T-cell (primary cell): ENCODE results near the gene EAF2. TPM values are rescaled to one million over a fixed set of nuclear protein-coding genes. Genes with fewer than 3 reads are reported as not detected.

ENCODE experiments used
- ATAC-seq, 4 experiments: fragments of 200-7000 bp in 3 of 4; fragments of 150-1000 bp in 1 of 4; cut with Tn5 transposase; replicated peaks in 1 of 4; 1 replicate in 3 of 4; 2 replicates in 1 of 4; pipeline ENCODE4 v1.10.0; 2021; ENCODE audit warnings: moderate library complexity in 3 of 4, mild to moderate bottlenecking in 2 of 4, moderate number of reproducible peaks in 1 of 4
- CTCF ChIA-PET, 2 donors: fragments of 300-600 bp; sonication (Branson Sonifier 250); formaldehyde crosslinking; loops; one replicate each; lab custom pipeline; 2022; ENCODE audit warnings: antibody characterized with exemption in 2 of 2; lab: Charles Lee
- POLR2A ChIA-PET, 2 donors: fragments of 300-600 bp; sonication (Branson Sonifier 250); formaldehyde crosslinking; loops; one replicate each; lab custom pipeline; 2022; ENCODE audit warnings: antibody characterized with exemption in 2 of 2; lab: Charles Lee
- DNase-seq, 35 experiments: peaks; one replicate each; pipeline versions ENCODE4 v3.0.0 to v3.0.0-alpha.2; 2013 to 2023
- H3K27ac ChIP-seq: one replicate; pipeline ENCODE4 v1.5.1; 2013; ENCODE audit warnings: low read length
- H3K27me3 ChIP-seq, 2 experiments: replicated peaks in 1 of 2; 1 replicate in 1 of 2; 2 replicates in 1 of 2; pipeline versions ENCODE4 v1.6.1 to v1.7.0; 2013; ENCODE audit warnings: low read length in 1 of 2, mixed read lengths in 1 of 2; ENCODE audit not compliant: control insufficient read depth in 2 of 2, insufficient read depth in 2 of 2; ENCODE audit errors: extremely low read depth in 1 of 2
- H3K36me3 ChIP-seq, 2 donors: 1 replicate in 1 of 2; 2 replicates in 1 of 2; pipeline versions ENCODE4 v1.6.1 to v1.7.0; 2013; ENCODE audit warnings: low read length in 1 of 2; ENCODE audit not compliant: control insufficient read depth in 2 of 2, insufficient read depth in 1 of 2; ENCODE audit errors: extremely low read depth in 1 of 2
- H3K4me1 ChIP-seq, 2 experiments: 1 replicate in 1 of 2; 2 replicates in 1 of 2; pipeline versions ENCODE4 v1.6.1 to v1.7.0; 2013; ENCODE audit warnings: low read length in 2 of 2, mixed read lengths in 1 of 2; ENCODE audit not compliant: insufficient read depth in 2 of 2, control insufficient read depth in 1 of 2; ENCODE audit errors: extremely low read depth in 1 of 2
- H3K4me3 ChIP-seq, 2 donors: 1 replicate in 1 of 2; 2 replicates in 1 of 2; pipeline versions ENCODE4 v1.5.1 to v1.7.0; 2013; ENCODE audit warnings: mild to moderate bottlenecking in 2 of 2, low read length in 1 of 2, moderate library complexity in 1 of 2; ENCODE audit not compliant: control insufficient read depth in 1 of 2; ENCODE audit errors: extremely low read depth in 1 of 2
- H3K9me3 ChIP-seq: 2 replicates; pipeline ENCODE4 v1.7.0; 2013
- H3K27ac Mint-ChIP-seq, 2 donors: one replicate each; pipeline ENCODE4 v1.8.0; 2020 to 2021; ENCODE audit warnings: mild to moderate bottlenecking in 2 of 2, mixed read lengths in 2 of 2
- H3K27me3 Mint-ChIP-seq, 2 donors: one replicate each; pipeline ENCODE4 v1.8.0; 2021 to 2022; ENCODE audit warnings: mixed read lengths in 2 of 2
- H3K36me3 Mint-ChIP-seq: one replicate; pipeline ENCODE4 v1.8.0; 2021; ENCODE audit warnings: mixed read lengths
- H3K4me1 Mint-ChIP-seq, 3 donors: one replicate each; pipeline ENCODE4 v1.8.0; 2020 to 2022; ENCODE audit warnings: mixed read lengths in 3 of 3, mild to moderate bottlenecking in 1 of 3
- H3K4me3 Mint-ChIP-seq, 3 donors: one replicate each; pipeline ENCODE4 v1.8.0; 2020 to 2022; ENCODE audit warnings: mild to moderate bottlenecking in 3 of 3, mixed read lengths in 3 of 3, moderate library complexity in 3 of 3
- H3K9me3 Mint-ChIP-seq, 3 donors: one replicate each; pipeline ENCODE4 v1.8.0; 2020 to 2022; ENCODE audit warnings: mixed read lengths in 3 of 3
- WGBS: methylation state at CpG from one replicate; pipeline ENCODE4 v1.1.5; 2013; ENCODE audit warnings: missing lambda C conversion rate; ENCODE audit not compliant: insufficient coverage; 5-methylcytosine and 5-hydroxymethylcytosine counted together
- total RNA-seq, 35 experiments: library from RNA in 6 of 35; stranded (reverse) in 6 of 35; fragments of 120-200 nt in 1 of 35; gene quantifications; one replicate each; pipeline versions ENCODE4 v1.2.1 to v1.2.4 and lab custom pipeline; 2013 to 2026

The EAF2 gene
- total RNA-seq, 5 donors from 2014 or later (not counting 1 experiment from before 2014, with no cell fraction given), result 4.4 to 9.2 (median 5.4) TPM

GRCh38 chr3:121894301-121894990, 59.4 kb downstream of the EAF2 start, which contains the start of gene SLC15A2:
TSS of gene SLC15A2 (plus strand) at chr3:121894401. CDS start at chr3:121894477, 76 bp downstream.
- POLR2A ChIA-PET, result no interaction called here
- CTCF ChIA-PET, result no interaction called here
- 80% methylated on average over 1 of the region's 3 CpGs for WGBS

GRCh38 chr3:121895121-121895520, 60.1 kb downstream of the EAF2 start:
- no peak for ATAC-seq
- WGBS, result no CpG with 5 or more reads among the region's 1 CpG
- no peaks in the 10 kb centered on the region for H3K4me1 ChIP-seq

More at GRCh38 chr3:121894301-121894990, 59.4 kb downstream of the EAF2 start, which contains the start of gene SLC15A2:
- Histone ChIP-seq H3K27ac (no peak within 1 kb of the TSS), H3K4me1 (no peaks in the 10 kb centered on the region), H3K9me3 (no peaks in the 10 kb centered on the region), H3K27me3 (no peaks in the 10 kb centered on the region), H3K36me3 (peaks cover 0 to 4% of the 10 kb centered on the region in 2 donors), H3K4me3 (no peak within 1 kb of the TSS)
- DNase-seq (no peak), ATAC-seq (no peak)
- Mint-ChIP-seq H3K27ac (no peak within 1 kb of the TSS), H3K9me3 (no peaks in the 10 kb centered on the region), H3K36me3 (peaks cover 12% of the 10 kb centered on the region), H3K4me3 (no peak within 1 kb of the TSS), H3K4me1 (no peaks in the 10 kb centered on the region), H3K27me3 (no peaks in the 10 kb centered on the region)

GRCh38 chr3:121895736-121896135, 60.7 kb downstream of the EAF2 start:
- Mint-ChIP-seq H3K4me1 (no peaks in the 10 kb centered on the region), H3K4me3 (no peak overlapping the region), H3K9me3 (no peaks in the 10 kb centered on the region), H3K36me3 (peaks cover 12% of the 10 kb centered on the region), H3K27ac (no peak overlapping the region), H3K27me3 (no peaks in the 10 kb centered on the region)
- H3K36me3 ChIP-seq, result peaks cover 0 to 4% of the 10 kb centered on the region in 2 donors
- POLR2A ChIA-PET, result interaction anchor here in 1 of 2 donors (0.8 kb wide), 1 partner anchor 9 kb away, joined by 14 read pairs; no protein-coding TSS in a partner anchor
- H3K4me3 ChIP-seq, result no peak overlapping the region
- CTCF ChIA-PET, result no interaction called here
- DNase-seq, result no peak
- H3K27me3 ChIP-seq, result no peaks in the 10 kb centered on the region
- H3K4me1 ChIP-seq, result no peaks in the 10 kb centered on the region
- no peak overlapping the region for H3K27ac ChIP-seq
- no peaks in the 10 kb centered on the region for H3K9me3 ChIP-seq
- ATAC-seq, result no peak

More at GRCh38 chr3:121895121-121895520, 60.1 kb downstream of the EAF2 start:
- peaks cover 0 to 4% of the 10 kb centered on the region in 2 donors for H3K36me3 ChIP-seq
- POLR2A ChIA-PET, result no interaction called here
- H3K9me3 Mint-ChIP-seq, result no peaks in the 10 kb centered on the region
- CTCF ChIA-PET, result no interaction called here
- H3K4me3 Mint-ChIP-seq, result no peak overlapping the region
- no peaks in the 10 kb centered on the region for H3K4me1 Mint-ChIP-seq
- H3K9me3 ChIP-seq, result no peaks in the 10 kb centered on the region
- peaks cover 12% of the 10 kb centered on the region for H3K36me3 Mint-ChIP-seq
- no peak for DNase-seq
- no peak overlapping the region for H3K27ac ChIP-seq
- H3K27ac Mint-ChIP-seq, result no peak overlapping the region
- H3K27me3 ChIP-seq, result no peaks in the 10 kb centered on the region
- no peaks in the 10 kb centered on the region for H3K27me3 Mint-ChIP-seq
- H3K4me3 ChIP-seq, result no peak overlapping the region

- no peaks in the 10 kb centered on the region for H3K9me3 Mint-ChIP-seq
- H3K4me1 ChIP-seq, result no peaks in the 10 kb centered on the region
- CTCF ChIA-PET, result no interaction called here
- ATAC-seq (no peak), DNase-seq (no peak)
- no peaks in the 10 kb centered on the region for H3K27me3 ChIP-seq
- no peaks in the 10 kb centered on the region for H3K4me1 Mint-ChIP-seq
- no peaks in the 10 kb centered on the region for H3K9me3 ChIP-seq
- peaks cover 12% of the 10 kb centered on the region for H3K36me3 Mint-ChIP-seq
- POLR2A ChIA-PET, result interaction anchor here in 1 of 2 donors (0.8 kb wide), 1 partner anchor 10 kb away, joined by 14 read pairs; no protein-coding TSS in a partner anchor
- no peak overlapping the region for H3K27ac Mint-ChIP-seq
- no peaks in the 10 kb centered on the region for H3K27me3 Mint-ChIP-seq
- H3K4me3 Mint-ChIP-seq, result no peak overlapping the region
- peaks cover 0 to 4% of the 10 kb centered on the region in 2 donors for H3K36me3 ChIP-seq
- H3K4me3 ChIP-seq, result no peak overlapping the region
- no peak overlapping the region for H3K27ac ChIP-seq
Measured at GRCh38 chr3:121896823-121897222, 61.8 kb downstream of the EAF2 start.

GRCh38 chr3:121897296-121897695, 62.3 kb downstream of the EAF2 start:
- WGBS, result 100% methylated on average over 1 of the region's 3 CpGs
- H3K27me3 ChIP-seq, result no peaks in the 10 kb centered on the region
- DNase-seq (no peak), ATAC-seq (no peak)
- H3K27ac ChIP-seq, result no peak overlapping the region
- POLR2A ChIA-PET, result no interaction called here
- Mint-ChIP-seq H3K4me3 (no peak overlapping the region), H3K9me3 (no peaks in the 10 kb centered on the region), H3K36me3 (peaks cover 12% of the 10 kb centered on the region), H3K4me1 (no peaks in the 10 kb centered on the region), H3K27ac (no peak overlapping the region), H3K27me3 (no peaks in the 10 kb centered on the region)
- H3K4me3 ChIP-seq, result no peak overlapping the region
- H3K4me1 ChIP-seq, result no peaks in the 10 kb centered on the region
- H3K9me3 ChIP-seq, result no peaks in the 10 kb centered on the region
- CTCF ChIA-PET, result no interaction called here
- peaks cover 0 to 4% of the 10 kb centered on the region in 2 donors for H3K36me3 ChIP-seq

GRCh38 chr3:121913305-121913990, 78.4 kb downstream of the EAF2 start:
- ChIA-PET CTCF (no interaction called here), POLR2A (no interaction called here)
- Histone ChIP-seq H3K27ac (no peak overlapping the region), H3K4me3 (no peak overlapping the region), H3K36me3 (no peaks in the 10 kb centered on the region), H3K9me3 (no peaks in the 10 kb centered on the region), H3K4me1 (no peaks in the 10 kb centered on the region), H3K27me3 (no peaks in the 10 kb centered on the region)
- H3K27ac Mint-ChIP-seq, result no peak overlapping the region
- H3K4me1 Mint-ChIP-seq, result no peaks in the 10 kb centered on the region
- peaks cover 0 to 2% (median 2%) of the 10 kb centered on the region in 3 donors for H3K9me3 Mint-ChIP-seq
- no peaks in the 10 kb centered on the region for H3K27me3 Mint-ChIP-seq
- no peak for ATAC-seq
- no peak overlapping the region for H3K4me3 Mint-ChIP-seq
- DNase-seq, result no peak
- WGBS, result 100% methylated on average over 1 of the region's 2 CpGs
- peaks cover 33% of the 10 kb centered on the region for H3K36me3 Mint-ChIP-seq
